ENCODE results near the gene PHPT1.

PHPT1 gene

GRCh38 chr9:136886610-136887597 lies 37.7 kb downstream of the PHPT1 start:
- no peak for DNase-seq (ENCODE audit: low spot score)

GRCh38 chr9:136888454-136888853 lies 39.2 kb downstream of the PHPT1 start:
- no peak for DNase-seq (ENCODE audit: low spot score)

DNA sequence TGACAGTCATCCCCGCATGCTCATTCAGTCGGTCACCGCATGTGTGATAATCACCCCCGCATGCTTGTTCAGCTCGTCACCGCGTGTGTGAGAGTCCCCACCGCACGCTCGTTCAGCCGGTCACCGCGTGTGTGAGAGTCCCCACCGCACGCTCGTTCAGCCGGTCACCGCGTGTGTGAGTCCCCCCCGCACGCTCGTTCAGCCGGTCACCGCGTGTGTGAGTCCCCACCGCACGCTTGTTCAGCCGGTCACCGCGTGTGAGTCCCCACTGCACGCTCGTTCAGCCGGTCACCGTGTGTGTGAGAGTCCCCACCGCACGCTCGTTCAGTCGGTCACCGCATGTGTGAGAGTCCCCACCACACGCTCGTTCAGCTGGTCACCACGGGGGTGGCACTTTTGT lies 40.6 kb downstream of the PHPT1 start:
- DNase-seq (ENCODE audit: low spot score): no peak

DNA sequence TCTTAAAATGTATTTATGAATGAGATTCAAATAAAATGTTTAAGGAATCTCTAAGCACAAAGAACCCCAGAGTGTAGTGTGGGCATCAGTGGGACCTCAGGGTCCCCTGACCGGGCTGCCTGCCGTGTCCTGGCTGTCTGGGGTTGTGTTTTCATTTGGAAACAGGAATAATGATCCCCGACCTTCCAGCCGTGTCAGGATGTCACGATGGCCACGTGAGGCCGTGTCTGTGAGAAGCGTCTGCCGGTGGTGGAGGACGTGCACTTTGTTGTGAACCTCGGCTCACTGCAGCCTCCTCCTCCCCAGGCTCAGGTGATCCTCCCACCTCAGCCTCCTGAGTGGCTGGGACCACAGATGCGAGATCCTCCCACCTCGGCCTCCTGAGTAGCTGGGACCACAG lies 41.5 kb downstream of the PHPT1 start:
- DNase-seq (ENCODE audit: low spot score): no peak

GRCh38 chr9:136896027-136896426 lies 46.8 kb downstream of the PHPT1 start:
- DNase-seq (ENCODE audit: low spot score): no peak

- DNase-seq (ENCODE audit: low spot score): no peak
Observed at GRCh38 chr9:136898483-136899100, 49.4 kb downstream of the PHPT1 start.

- DNase-seq (ENCODE audit: low spot score): no peak
Observed at GRCh38 chr9:136899196-136899595, 50.0 kb downstream of the PHPT1 start.

DNA sequence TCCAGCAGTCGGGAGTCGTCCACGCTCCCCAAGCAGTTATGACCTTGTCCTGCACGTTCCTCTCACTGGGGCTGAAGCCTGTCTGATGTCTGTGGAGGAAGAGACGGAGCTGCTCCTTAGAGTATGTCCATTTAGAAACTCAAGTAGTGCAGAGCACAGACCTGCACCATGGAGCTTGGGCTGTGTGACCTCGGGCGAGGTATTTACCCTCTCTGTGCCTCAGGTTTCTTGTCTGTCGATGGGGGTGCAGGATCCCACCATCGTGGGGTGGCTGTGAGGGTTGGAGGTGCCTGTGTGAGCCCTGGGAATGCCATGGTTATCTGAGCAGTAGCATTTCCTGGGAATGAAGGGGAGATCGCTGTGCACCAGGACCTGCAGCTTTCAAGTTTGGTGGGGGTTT lies 51.3 kb downstream of the PHPT1 start:
- no peak for DNase-seq (ENCODE audit: low spot score)

Data from CD4-positive, alpha-beta T cell treated with Interleukin-15 for 4 hours (primary cell).